T-helper 9 cell (primary cell): ENCODE results near the gene LYPD6B.

Experiments
- DNase-seq: peaks from one replicate; pipeline ENCODE4 v3.0.0-alpha.2; 2020

LYPD6B gene

DNA sequence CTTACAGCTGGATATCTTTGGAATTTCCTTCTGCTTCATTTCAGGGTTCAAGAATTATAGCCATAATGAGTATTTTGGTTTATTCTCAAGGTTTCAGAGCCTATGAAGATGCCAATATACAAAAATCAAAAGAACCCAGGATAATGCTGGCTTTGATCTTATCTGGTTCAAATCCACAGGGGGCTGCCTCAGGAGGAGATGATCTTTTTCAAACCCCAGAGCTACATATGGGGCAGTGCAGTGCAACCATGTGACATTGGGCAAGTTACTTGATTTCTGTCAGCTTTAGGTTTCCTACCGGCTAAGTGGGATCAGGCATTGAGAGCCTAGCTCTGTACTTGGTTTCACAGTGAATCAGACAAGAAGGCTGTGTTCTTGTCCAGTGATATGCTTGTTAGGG lies 23.0 kb upstream of the LYPD6B start:
- DNase-seq: no peak

DNA sequence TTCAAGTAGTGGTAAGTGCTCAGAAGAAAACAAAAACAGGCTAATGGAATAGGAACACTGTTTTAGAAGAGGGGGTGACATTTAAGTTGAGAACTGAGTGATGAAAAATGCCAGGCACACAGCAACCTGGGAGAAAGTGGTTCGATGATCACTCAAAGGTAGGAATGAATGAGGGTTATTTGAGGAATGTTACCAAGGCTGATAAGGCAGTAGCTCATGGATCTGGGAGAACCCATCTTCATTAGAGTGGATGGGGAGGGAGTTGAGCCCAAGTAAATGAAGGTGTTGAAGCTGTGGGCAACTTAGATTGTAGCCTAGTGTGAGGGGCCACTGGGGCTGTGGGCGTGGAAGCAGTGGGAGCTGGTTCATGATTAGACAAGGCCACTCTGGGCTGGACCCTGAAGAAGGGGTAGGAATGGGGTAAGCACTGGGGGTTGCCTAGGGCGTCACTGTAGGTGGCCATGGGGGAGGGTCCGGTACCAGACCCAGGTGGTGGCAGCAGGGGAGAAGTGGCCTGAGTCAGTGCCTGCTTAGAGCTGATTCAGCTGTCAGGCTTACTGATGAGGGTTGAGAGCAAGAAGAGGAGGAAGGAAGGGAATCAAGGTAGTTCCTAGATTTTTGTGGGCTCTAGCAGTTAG lies 22.5 kb upstream of the LYPD6B start:
- DNase-seq: no peak

DNA sequence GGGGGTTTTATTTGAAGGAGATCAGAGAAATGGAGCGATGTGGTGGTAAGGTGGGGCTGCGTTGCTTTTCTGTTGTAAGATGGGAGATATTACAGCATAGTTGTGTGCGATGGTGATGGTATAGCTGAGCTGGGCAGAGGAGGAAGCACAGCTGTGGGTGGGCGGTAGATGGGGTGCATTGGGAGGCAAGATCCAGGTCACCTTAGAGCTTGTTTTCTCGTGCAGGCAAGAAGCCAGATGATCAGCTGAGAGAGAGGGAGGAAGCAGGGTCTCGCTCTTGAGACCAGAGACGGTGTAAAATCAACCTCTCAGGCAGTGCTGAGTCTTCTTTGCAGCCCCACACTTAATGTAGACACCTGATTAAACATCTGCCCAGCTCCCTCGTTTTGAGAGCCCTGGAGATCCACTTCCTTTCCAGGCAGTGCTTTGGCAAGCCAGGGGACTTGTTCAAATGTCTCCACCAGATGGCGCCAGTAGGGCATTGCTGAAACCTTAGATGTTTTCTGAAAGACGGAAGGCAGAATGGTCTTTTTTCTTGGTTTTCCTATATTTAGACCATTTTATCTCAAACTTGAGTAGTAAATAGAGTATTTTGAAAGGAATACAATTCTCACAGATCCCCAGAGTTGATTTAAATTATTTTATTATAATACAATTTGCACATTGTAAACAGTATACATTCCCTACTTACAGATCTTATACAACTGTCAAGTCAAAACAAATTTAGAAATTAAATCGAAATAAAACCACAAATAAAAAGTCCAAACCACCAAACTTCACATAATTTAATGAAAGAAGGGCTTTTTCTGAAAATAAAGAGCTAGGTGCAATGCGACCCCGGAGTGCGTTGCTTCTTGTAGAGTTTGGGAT lies 21.1 kb upstream of the LYPD6B start:
- peak; percentile 67 for DNase-seq

DNA sequence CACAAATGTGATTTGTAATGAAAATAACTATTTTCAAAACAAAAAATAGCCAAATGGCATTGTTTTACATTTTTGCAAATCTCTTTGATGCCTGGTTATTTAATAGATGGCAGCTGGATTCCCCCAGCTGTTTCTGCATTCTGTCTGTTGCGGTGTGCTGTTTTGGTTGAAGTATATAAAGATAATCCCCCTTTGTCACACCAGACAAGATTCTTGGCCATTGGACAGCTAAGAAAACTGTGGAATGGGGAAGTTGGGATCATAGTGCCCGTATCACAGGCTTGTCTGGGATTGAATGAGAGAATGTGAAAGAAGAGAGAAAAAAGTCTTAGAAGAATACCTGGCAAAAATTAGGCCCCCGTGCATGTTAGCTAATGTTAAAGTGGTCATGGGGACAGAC lies 19.5 kb upstream of the LYPD6B start:
- no peak for DNase-seq

DNA sequence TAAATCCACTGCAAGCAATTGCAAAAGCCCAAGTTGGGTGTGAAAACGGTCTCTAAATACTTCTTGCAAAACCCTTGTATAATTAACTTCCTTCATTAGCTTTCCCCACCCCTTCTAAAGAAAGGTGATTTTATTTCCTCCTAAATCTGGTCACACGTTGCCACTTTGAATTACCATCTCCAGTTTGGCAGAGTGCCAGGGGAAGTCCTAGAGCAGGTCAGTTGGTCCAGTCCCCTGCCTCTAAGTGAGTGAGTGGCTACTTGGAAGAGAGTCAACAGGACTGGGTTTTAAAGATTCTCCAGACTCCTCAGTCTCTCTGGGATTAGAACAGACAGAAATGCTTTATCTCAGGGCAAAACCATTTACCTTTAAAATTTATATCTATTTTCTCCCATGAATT lies 18.7 kb upstream of the LYPD6B start:
- no peak for DNase-seq

DNA sequence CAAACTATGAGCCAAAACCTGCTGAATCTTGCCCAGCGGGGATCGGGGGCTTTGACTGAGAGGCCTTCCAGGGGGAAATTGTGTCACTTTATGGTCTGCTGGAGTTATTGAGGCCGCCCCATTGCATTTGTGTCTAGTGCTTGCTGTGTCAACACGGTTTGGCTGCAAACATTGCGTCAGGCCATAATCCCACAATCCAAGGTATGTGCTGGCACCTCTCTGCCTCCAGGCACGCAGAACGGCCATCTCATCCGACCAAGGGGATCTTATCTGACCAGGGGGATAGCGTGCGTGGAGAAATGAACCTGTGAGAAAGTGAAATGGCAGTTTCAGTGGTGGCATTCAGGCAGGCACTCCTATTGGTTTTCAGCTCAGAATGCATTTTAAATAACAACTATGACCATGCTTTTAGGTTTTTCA lies 18.1 kb upstream of the LYPD6B start:
- DNase-seq: no peak

DNA sequence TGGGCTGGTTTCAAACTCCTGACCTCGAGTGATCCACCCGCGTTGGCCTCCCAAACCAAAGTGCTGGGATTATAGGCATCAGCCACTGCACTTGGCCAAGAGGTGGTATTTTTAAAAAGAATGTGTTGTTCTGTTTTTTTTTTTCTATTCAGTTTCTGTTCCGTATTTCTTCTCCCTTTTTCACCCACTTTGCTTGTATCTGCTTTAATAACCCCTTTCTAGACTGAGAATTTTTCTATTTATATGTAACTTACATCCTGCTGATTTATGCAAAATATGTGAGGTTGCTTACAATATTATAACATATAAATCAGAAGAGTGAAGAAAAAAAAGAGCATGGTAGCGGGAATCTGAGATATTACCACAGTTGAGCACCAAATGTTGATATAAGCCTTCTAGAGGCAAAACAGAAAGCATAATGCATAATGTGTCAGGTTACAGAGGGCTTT lies 17.2 kb upstream of the LYPD6B start:
- DNase-seq: no peak

DNA sequence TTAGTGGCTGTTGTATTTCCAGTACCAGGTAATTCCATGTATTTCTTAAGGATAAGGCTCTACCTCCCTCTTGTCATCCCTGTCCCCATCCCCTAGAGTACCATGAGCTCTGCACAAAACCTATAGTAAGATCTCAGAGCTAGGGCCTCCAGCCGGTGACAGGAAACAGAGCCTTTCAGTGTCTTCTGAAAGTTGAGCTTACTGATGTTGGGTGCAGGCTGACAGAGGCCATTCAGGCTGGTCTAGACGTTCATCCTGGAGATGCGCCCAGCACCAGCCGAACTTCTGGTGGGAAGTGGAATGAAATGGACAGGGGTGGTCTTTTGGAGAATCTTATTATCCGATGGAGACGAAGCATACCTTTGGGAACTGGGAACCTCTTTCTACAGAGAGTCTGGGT lies 16.7 kb upstream of the LYPD6B start:
- DNase-seq: no peak

DNA sequence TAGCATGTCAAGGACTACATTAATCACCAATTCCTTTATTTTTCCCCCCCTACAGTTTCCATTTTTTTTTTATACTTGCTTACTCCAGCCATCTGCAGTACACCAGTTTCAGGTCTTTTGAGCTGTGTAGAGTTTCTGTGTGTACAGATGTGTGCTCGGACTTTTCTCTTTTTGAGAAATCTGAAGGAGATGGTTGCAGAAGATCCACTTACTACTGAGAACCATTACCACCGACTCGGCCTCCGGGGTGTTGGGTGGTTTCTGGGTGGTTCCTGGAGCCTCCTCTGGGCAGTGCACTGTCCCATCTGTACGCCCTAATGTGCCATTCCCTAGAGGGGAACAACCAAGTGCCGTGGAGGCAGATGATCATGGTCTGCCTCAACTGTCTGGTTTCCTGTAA lies 15.4 kb upstream of the LYPD6B start:
- no peak for DNase-seq

DNA sequence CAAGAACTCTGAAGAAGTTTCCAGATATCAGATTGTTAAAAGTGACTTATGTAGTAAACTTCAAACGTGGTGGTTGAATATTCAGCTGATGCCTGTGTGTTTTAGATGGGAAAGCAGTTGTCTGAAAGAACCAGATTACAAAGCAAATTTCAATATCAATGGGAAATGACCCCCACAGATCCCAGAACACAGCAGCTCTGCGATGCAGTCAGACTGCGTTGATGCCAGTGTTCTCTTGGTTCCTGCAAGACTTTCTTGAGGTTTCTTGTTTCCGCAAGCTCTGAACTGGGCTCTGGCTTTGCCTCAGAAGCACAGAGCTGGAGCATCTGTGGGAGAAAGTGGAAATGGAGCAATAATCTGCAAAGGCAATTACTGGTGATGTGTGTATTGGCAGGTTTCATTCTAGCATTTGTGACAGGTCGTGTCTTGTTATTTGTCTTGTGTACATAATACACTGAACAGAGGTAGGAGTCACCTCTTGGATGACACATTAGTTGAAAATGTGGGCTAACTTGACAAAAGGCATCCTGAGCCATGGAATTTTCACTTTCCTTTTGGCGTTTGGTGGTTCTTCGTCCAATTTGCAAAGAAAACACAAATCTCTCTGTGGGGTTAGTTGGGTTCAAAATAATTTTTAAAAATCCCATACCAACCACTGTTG lies 10.8 kb upstream of the LYPD6B start:
- DNase-seq: no peak

DNA sequence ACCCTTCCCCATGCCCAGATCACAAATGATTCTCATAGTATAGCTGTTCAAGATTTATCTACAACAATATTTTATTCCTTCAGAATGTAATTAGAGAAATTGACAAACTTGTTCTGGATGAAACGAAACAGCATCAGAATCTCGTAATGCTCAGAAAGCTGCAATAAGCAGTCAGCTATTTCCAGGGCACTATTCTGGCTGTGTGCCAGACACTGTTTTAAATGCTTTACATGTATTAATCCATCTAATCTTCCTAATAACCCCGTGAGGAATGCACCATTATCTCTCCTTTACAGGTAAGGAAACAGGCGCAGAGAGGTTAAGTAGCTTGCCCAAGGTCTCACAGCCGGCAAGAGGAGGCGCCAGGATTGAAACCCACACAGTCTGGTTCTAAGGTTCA lies 10.1 kb upstream of the LYPD6B start:
- DNase-seq: no peak

DNA sequence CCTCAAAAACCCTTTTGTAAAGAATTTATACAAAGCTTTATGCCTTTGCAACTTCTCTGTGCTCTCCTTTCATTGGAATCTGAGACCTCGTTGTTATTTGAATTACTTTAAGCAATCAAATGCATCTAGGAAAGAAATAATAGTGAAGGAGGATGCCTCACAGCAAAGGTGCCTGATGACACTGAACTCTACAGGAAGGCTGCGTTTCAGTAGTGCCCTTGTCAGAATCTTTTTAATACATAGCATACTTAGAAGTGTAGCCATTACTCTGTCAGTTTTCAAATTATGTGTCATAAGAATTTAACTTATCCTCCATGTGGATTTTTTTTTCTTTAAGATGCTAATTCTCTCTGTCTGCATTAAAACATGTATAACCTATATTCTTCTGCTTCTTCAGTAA lies 9.6 kb upstream of the LYPD6B start:
- no peak for DNase-seq

DNA sequence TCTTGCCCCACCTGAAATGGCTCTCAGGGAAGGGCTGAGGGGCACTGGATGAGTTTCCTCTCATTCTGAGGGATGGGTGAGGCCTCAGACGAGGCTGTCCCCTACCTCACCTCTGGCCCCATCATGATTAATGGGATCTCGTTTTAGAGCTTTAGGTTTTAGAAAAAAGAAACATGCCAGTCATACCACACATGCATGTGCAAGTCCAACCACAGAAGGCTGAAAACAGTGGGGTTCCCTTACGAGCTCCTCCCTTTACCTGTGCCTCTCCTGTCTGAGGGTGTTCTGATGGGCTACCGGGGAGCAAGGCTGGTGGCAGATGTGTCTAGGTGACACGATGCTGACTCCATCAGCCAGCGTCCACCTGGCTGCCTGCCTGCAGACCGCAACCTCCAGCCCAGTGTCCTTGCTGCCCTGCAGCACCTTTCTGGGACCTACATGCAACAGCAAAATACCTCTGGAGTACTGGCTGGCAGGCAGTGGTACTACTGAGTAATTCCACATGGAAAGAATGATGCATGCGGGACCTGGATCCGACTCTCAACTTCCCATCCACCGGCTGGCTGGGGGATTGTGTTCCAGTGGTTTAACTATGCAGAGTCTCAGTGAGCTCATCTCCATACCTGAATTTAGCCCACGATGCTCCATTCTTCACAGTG lies 9.1 kb upstream of the LYPD6B start:
- no peak for DNase-seq

DNA sequence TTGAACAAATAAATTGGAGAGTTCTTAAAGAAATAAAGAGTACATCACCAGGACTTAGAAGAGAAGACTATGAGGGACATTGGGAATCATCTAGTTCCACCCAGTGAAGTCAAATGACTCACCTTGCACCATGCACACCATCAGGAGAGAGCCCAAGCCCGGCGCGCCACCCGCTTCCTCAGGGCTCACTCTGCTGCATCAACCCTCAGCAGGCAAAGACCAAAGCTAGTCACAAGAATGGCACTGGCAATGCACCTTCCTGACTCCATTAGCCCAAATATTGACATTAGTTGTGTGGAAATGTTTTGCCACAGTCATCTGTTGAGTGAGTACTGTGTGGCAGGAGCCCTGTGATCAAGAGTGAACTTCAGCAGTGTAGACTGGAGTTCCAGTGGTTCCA lies 7.1 kb upstream of the LYPD6B start:
- no peak for DNase-seq

DNA sequence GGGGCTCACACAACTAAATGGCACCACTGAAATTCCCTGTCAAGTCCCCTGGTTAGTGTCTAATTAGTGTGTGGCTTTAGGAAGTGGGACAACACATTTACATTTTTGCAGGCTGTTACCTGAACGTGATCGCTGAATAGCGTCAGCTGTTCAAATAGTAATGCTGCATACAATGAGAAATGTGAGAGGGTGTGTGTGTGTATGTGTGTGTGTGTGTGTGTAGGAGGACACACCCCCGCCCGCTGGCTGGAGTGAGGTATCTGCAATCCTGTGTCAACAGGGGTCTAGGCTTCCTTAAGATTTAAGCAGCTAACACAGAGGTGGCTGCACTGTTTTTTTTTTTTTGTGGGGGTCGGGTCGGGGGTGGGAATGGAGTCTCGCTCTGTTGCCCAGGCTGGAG lies 4.8 kb upstream of the LYPD6B start:
- no peak for DNase-seq

DNA sequence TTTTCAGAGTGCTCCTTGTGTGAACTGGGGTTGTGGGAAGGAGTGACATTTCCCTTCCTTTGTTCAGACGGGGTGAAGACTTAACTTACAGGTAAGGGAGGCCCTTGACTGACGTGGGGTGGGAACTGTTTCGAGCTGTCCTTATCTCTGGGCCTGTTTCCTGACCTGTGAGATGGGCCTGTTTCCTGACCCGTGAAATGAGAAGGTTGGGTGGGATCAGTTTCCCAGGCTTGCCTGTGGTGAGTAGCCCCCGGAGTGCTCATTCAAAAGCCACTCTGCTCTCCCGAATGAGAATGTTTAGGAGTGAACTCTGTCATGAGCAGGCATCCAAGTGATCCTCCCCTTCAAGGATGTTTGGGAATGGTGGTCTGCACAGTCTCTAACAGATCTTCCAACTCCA lies 4.1 kb upstream of the LYPD6B start:
- DNase-seq: no peak

DNA sequence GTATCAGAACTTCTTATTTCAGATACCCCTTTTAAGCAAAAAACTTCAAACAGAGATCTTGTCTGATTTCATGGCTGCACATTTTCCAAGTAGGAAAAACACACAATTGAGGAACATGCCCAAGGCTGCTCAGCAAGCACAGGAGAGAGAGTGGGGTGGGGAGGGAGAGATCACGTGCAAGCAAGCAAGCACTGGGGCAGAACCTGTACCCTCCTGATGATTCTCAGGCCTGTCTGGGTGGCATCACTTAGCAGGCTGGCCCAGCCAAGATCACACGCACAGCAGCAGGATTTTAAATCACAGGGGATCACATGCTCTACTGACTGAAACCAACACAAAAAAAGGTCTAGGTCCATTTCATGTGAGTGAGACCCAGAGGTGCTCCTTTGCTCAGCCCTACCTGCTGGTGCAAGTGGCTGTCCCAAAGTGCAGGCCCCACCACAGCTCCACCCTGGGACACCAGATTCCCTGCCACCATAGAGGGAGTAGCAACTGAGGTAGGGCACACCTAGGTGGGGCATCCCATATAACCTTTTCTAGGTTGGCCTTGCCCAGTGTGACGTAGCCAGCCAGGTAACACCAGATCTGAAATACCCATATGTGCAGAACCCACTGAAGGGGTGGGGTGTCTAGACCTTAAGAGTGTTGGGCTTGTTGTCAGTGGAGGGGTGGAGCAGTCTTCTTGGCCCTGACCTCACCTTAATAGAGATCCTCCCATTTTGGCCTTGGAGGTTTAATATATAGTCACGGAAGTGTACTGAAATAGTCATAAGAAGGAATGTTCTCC lies 1.8 kb upstream of the LYPD6B start:
- DNase-seq: no peak

DNA sequence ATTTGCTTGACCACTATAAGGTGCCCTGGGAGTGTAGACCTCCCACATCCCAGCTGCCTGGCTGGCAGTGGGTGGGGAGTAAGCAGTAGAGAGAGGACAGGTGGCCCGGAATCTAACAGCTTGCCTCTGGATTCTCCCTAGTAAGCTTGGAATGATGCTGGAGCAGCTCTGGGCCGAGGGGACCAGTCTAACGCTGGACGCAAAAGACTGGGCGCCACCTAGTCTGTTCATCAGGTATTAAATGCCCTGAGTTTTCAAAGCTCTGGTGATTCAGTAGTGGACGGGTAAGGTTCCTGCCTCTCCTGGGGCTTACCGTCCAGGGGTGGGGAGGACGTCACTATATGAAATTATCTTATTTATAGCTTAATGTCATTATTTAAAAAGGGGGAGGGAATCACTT lies 648 bp upstream of the LYPD6B start:
- no peak for DNase-seq

DNA sequence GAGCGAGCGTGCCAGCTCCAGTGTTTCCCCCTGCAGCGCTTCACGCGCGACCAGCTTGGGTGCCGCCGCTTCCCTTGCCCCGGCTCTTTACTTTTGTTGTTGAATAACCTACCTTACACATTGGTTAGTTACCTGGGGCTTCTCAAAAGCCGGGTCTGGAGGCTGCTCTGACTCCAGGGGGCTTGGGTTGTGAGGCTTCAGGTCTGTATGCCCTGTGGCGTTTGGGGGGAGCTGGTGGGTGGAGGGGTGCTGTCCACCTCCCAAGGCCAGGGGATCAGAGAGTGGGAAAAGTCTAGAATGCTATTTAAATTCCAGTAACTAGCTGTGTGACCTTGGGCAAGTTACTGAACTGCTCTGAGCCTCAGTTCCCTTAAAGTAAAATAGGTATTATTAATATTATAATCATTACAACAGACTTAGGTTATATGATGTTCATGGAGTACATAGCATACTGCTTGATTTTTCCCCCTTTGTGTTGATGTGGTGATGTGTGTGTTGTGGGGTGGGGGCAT lies 770 bp downstream of the LYPD6B start:
- DNase-seq: no peak

DNA sequence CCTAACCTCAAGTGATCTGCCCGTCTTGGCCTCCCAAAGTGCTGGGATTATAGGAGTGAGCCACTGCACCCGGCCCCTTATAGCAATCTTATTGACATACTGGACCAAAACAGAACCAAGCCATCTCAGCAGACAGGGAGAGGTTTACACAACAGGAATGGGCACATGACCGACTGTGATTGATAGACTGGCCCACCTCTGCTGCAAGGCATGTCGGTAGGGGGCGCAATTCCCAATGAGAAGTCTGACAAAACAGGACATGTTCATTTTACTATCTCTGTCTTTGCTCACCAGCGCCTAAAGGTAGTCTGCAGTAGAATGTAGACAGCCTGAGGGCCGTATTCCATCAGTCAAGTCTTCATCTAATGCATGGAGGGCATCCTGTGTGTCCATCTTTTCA lies 2.0 kb downstream of the LYPD6B start:
- peak; percentile 44 for DNase-seq

DNA sequence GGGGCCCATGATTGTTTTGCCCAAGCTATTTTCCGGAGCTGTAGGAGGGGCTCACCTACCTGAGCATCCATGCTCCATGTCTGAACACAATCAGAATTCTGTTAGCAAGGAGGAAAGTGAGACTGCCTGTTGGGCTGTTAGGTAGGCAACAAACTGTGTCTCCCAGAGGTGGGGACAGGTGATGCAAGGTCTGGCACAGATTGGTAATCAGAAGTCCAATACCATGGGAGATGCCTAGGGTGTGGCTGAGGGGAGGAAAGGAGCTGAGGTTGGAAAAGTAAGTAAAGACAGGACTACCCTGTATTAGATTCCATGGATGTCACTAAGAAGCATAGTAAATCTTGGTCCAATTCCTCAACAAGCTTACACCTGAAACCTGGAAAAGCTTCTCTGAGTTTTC lies 3.0 kb downstream of the LYPD6B start:
- no peak for DNase-seq

DNA sequence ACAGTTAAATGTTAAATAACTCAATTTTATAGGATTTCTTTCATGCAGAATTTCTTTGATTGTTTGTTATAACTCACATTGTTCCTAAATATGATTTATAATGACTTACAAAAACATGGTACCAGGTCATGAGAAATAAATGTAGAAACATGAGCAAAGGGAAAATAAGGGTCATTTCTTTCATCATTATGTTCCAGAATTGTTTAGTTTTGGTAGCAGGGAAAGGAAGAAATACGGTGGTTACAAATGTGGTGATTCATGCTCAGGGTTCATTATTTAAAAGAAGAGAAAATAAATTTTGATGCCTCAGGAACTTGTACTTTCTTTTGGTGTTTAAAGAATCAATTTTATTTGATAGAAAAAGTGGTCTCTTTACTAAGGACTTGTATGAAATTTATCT lies 4.4 kb downstream of the LYPD6B start:
- no peak for DNase-seq
